Left lung (tissue), 10 donors: Measurements from ENCODE around the gene NDUFS4. TPM values are rescaled to one million over a fixed set of nuclear protein-coding genes. Genes with fewer than 3 reads are reported as not detected.

Source experiments
- ATAC-seq: fragments of 200-7000 bp; cut with Tn5 transposase; one replicate; pipeline ENCODE4 v1.9.1; 2020; ENCODE audit warnings: moderate library complexity
- DNase-seq, 4 donors: peaks; one replicate each; pipeline ENCODE4 v3.0.0-alpha.2; 2013 to 2020
- H3K27ac ChIP-seq, 2 donors: fragments of 200-600 bp; sonication (generic) in 1 of 2; one replicate each; pipeline versions ENCODE4 v1.5.0 to v1.8.0; 2020 to 2021
- H3K27me3 ChIP-seq, 2 donors: fragments of 200-600 bp; sonication (generic) in 1 of 2; one replicate each; pipeline versions ENCODE4 v1.5.0 to v1.8.0; 2020 to 2021
- H3K36me3 ChIP-seq, 2 donors: fragments of 200-600 bp; sonication (generic) in 1 of 2; one replicate each; pipeline versions ENCODE4 v1.5.0 to v1.8.0; 2020 to 2021
- H3K4me1 ChIP-seq, 2 donors: fragments of 200-600 bp; one replicate each; pipeline ENCODE4 v1.8.0; 2021
- H3K4me3 ChIP-seq, 2 donors: fragments of 200-600 bp; sonication (generic) in 1 of 2; one replicate each; pipeline versions ENCODE4 v1.5.0 to v1.8.0; 2020 to 2021; ENCODE audit warnings: mild to moderate bottlenecking in 1 of 2
- H3K9me3 ChIP-seq, 2 donors: fragments of 200-600 bp; sonication (generic) in 1 of 2; one replicate each; pipeline versions ENCODE4 v1.5.0 to v1.8.0; 2020 to 2021
- intact Hi-C, 2 donors: fragments of 100-400 bp; cut with DNase I; formaldehyde crosslinking; loops; one replicate each; pipeline versions ENCODE4 v1.11.2 to v1.14.2; 2022
- polyA plus RNA-seq, 6 donors: library from polyadenylated mRNA; unstranded; fragments of 120-200 nt; gene quantifications; one replicate each; pipeline ENCODE4 v1.2.1, GENCODE V29; 2013; ENCODE audit not compliant: insufficient read length in 6 of 6
- total RNA-seq, 2 donors: library from RNA; stranded (reverse); fragmentation: NEBNext Ultra II Directional; extraction: Animal tissue kit (Norgen Biotek cat#: 25700); gene quantifications; one replicate each; pipeline ENCODE4 v1.2.1, GENCODE V29; 2021
- TF ChIP-seq, protein P1 (sequence below), 2 donors: fragments of 200-600 bp; sonication (generic) in 1 of 2; IDR thresholded peaks; one replicate each; pipeline versions ENCODE4 v1.5.0 to v1.8.0; 2021; ENCODE audit warnings: antibody characterized with exemption in 2 of 2
- donor health status: DM: no; HTN: yes; CAD: no.
- donor health status: DM: no; HTN: no; CAD: no.

NDUFS4 gene
- total and polyA plus RNA-seq, 8 donors = 52.3 to 109 (median 97.8) TPM

- no peak for ATAC-seq
- intact Hi-C loops = no loop called here
- TF ChIP-seq, protein P1, sequence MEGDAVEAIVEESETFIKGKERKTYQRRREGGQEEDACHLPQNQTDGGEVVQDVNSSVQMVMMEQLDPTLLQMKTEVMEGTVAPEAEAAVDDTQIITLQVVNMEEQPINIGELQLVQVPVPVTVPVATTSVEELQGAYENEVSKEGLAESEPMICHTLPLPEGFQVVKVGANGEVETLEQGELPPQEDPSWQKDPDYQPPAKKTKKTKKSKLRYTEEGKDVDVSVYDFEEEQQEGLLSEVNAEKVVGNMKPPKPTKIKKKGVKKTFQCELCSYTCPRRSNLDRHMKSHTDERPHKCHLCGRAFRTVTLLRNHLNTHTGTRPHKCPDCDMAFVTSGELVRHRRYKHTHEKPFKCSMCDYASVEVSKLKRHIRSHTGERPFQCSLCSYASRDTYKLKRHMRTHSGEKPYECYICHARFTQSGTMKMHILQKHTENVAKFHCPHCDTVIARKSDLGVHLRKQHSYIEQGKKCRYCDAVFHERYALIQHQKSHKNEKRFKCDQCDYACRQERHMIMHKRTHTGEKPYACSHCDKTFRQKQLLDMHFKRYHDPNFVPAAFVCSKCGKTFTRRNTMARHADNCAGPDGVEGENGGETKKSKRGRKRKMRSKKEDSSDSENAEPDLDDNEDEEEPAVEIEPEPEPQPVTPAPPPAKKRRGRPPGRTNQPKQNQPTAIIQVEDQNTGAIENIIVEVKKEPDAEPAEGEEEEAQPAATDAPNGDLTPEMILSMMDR (IDR thresholded peaks at IDR 0.05) = no peak
These were observed 151.9 kb downstream of the NDUFS4 start for GRCh38 chr5:53712327-53712726.

GRCh38 chr5:53713978-53714666 is 153.7 kb downstream of the NDUFS4 start:
- Histone ChIP-seq H3K36me3 (no peaks in the 10 kb centered on the region), H3K4me1 (no peaks in the 10 kb centered on the region), H3K4me3 (no peak overlapping the region), H3K27ac (no peak overlapping the region), H3K9me3 (peaks cover 0 to 48% of the 10 kb centered on the region in 2 donors), H3K27me3 (no peaks in the 10 kb centered on the region)
- intact Hi-C loops = no loop called here
- TF ChIP-seq, protein P1 (IDR thresholded peaks at IDR 0.05) = no peak
- ATAC-seq (peak; percentile 40), DNase-seq (no peak)

More at GRCh38 chr5:53712327-53712726, 151.9 kb downstream of the NDUFS4 start:
- no peaks in the 10 kb centered on the region for H3K4me1 ChIP-seq
- H3K27me3 ChIP-seq = no peaks in the 10 kb centered on the region
- no peaks in the 10 kb centered on the region for H3K36me3 ChIP-seq
- H3K9me3 ChIP-seq = peaks cover 0 to 51% of the 10 kb centered on the region in 2 donors
- no peak overlapping the region for H3K4me3 ChIP-seq
- DNase-seq = no peak
- no peak overlapping the region for H3K27ac ChIP-seq

DNA sequence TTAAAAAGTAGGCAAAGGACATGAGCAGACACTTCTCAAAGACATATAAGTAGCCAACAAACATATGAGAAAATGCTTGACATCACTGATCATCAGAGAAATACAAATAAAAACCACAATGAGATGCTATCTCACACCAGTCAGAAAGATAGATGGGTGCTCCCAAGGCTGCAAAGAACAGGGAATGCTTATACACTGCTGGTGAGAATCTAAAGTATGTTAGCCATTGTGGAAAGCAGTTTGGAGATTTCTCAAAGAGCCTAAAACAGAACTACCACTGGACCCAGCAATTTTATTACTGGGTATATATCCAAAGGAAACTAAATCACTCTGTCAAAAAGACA is 154.2 kb downstream of the NDUFS4 start:
- intact Hi-C loops = no loop called here

DNA sequence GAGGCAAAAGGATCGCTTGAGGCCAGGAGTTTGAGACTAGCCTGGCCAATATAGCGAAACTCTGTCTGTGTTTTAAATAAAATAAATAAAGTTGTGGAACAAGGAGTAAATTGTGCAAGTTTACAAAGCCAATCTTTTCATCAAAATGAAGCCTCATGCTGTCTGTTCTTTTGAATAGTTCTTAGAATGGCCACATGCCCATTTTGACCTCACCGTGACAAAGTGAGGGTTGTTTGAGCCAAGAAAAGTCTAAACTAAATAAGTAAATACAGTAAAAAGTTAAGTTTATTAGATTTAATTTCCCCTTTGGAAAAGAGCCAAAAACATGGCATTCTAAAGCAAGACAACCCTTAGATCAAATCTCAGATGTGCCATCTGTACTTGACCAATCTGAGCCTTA is 165.7 kb downstream of the NDUFS4 start:
- intact Hi-C loops = no loop called here
- H3K4me1 ChIP-seq = no peaks in the 10 kb centered on the region
- TF ChIP-seq, protein P1 (IDR thresholded peaks at IDR 0.05) = no peak
- H3K36me3 ChIP-seq = no peaks in the 10 kb centered on the region
- peaks cover 0 to 11% of the 10 kb centered on the region in 2 donors for H3K9me3 ChIP-seq
- no peak overlapping the region for H3K27ac ChIP-seq
- H3K27me3 ChIP-seq = no peaks in the 10 kb centered on the region
- no peak overlapping the region for H3K4me3 ChIP-seq
- DNase-seq = no peak
- no peak for ATAC-seq

More for the DNA sequence above, 154.2 kb downstream of the NDUFS4 start:
- H3K4me1 ChIP-seq = no peaks in the 10 kb centered on the region
- H3K27ac ChIP-seq = no peak overlapping the region
- DNase-seq (no peak), ATAC-seq (no peak)
- TF ChIP-seq, protein P1 (IDR thresholded peaks at IDR 0.05) = no peak
- H3K4me3 ChIP-seq = no peak overlapping the region
- no peaks in the 10 kb centered on the region for H3K36me3 ChIP-seq
- H3K9me3 ChIP-seq = peaks cover 0 to 43% of the 10 kb centered on the region in 2 donors
- H3K27me3 ChIP-seq = no peaks in the 10 kb centered on the region

GRCh38 chr5:53730943-53731342 is 170.5 kb downstream of the NDUFS4 start:
- Histone ChIP-seq H3K4me1 (no peaks in the 10 kb centered on the region), H3K27me3 (no peaks in the 10 kb centered on the region), H3K36me3 (no peaks in the 10 kb centered on the region), H3K9me3 (no peaks in the 10 kb centered on the region), H3K27ac (no peak overlapping the region), H3K4me3 (no peak overlapping the region)
- intact Hi-C loops = no loop called here
- DNase-seq (peak in 1 of 4 donors; percentile 7), ATAC-seq (no peak)
- TF ChIP-seq, protein P1 (IDR thresholded peaks at IDR 0.05) = no peak

Other genes starting within 250 kb of the NDUFS4 start
- gene FST, start 80.0 kb upstream of the NDUFS4 start, total RNA-seq = 1 to 10 TPM; 2.1 to 3.7 TPM
- gene FST, start 80.0 kb upstream of the NDUFS4 start, polyA plus RNA-seq = 1 to 10 TPM in 1 of 6 donors, under 1 TPM in 5; 0.60 to 1.4 (median 0.80) TPM